ENCODE measurements around the gene EFNA5.
A peak's percentile ranks its signal among the peaks of the same experiment; 100 is the strongest.

The EFNA5 gene

DNA sequence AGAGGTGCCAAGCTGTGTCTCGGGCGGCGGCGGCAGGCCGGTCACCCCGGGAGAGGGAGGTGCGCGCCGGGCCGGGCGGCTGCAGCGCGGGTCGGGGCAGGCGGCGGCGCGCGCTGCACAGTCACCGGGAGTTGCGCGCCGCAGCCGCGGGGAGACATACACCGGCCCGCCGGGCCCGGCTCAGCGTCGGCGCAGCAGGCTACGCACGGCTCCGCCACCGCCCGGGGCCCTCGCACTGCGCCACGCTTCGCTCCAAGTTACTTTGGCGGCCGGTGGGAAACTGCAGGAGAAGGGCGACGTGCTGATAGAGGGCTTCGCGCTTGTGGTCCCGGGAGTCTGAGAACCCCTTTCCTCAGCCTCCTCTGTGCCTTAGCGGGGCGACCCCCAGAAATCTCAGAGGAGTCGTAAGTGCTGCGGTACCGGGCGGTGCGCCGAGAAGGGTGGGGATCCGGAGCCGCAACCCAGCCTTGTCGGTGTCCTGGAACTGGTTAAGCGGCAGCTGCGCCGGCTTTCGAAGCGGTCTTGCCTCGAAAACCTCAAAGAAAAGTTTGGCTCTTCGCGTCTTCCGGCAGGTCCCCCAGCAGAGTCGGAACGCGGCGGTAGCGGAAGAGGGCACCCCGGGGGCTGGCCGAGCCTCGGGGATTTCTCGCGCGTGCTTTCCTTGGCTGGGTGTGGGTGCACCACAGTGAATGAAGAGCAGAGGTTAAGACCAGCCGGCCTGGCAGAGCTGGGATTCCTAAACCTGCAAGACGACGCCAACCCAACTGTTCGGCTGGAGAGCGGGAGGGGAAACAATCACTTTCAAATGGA is at the start of gene EFNA5:
Gene EFNA5 (minus strand): TSS at position 6 of the 810 bp plus-strand sequence.
- DNase-seq: no peak

DNA sequence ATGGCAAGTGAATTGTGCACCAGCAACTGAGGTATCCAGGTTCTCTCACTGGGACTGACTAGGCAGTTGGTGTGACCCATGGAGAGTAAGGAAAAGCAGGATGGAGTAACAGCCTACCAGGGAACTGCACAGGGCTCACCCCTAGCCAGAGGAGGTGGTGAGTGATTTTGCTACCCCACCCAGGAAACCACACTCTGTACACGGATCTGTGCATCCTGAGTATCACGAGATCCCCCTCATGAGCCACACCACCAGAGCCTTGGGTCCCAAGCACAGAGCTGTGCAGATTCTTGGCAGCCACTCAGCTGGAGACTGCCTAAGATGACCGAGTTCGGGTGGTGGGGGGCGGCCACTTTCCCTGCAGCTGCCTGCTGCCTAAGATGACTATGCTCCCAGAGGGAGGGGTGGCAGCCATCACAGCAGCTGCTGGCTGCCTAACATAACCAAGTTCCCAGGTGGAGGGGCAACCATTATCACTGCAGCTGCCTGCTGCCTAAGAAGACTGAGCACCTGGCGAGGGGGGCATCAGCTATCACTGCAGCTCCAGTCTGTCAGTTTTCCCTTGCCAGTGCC is 48.4 kb upstream of the EFNA5 start:
- no peak for DNase-seq

DNA sequence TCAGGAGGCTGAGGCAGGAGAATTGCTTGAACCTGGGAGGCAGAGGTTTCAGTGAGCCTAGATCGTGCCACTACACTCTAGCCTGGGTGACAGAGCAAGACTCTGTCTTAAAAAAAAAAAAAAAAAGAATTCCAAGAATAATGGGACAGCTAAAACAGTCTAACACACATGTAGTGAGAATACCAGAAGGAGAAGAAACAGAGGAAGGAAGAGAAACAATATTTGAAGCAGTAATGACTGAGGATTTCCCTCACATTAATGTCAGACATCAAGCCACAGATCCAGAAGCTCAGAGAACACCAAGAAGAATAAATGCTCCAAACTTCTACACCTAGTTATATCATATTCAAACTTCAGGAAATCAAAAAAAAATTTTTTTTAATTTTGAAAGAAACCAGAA is 47.1 kb upstream of the EFNA5 start:
- no peak for DNase-seq

DNA sequence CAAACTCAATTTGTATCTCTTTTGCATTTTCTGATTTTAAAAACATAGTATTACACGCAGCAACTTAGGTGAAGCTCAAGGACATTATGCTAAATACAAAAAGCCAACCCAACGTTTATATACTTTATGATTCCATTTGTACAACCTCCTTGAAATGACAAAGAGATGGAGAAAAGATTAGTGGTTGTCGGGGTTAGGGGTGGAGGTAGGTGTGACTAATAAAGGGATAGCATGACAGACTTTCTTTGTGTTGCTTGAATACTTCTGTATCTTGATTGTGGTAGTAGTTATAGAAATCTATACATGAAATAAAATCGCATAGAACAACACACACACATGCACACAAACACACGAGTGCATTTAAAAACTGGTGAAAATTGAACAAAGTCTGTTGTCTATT is 42.5 kb upstream of the EFNA5 start:
- DNase-seq: no peak

- no peak for DNase-seq
Observed at GRCh38 chr5:107712359-107712870, 41.7 kb upstream of the EFNA5 start.

GRCh38 chr5:107705402-107706014 is 34.8 kb upstream of the EFNA5 start:
- no peak for DNase-seq

GRCh38 chr5:107704681-107705401 is 34.1 kb upstream of the EFNA5 start:
- no peak for DNase-seq

GRCh38 chr5:107700481-107700880 is 29.7 kb upstream of the EFNA5 start:
- no peak for DNase-seq

DNA sequence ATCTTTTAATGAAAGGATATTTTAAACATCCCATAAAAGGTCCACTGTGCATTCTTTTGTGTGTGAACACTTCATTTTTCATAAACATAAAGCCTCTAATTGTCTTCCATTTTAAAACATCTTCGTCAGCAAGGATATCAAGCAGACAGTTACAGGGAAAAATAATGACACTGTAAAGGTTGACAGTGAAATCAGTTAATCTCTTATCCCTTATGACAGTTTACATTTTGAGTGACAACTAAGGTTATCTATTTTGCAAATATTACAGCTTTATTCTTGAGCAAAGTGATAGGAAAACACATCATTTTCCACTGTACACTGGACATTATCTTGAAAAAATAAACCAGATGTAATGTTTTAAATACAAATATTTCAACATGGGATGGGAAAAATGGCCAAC is 28.7 kb upstream of the EFNA5 start:
- DNase-seq: no peak

DNA sequence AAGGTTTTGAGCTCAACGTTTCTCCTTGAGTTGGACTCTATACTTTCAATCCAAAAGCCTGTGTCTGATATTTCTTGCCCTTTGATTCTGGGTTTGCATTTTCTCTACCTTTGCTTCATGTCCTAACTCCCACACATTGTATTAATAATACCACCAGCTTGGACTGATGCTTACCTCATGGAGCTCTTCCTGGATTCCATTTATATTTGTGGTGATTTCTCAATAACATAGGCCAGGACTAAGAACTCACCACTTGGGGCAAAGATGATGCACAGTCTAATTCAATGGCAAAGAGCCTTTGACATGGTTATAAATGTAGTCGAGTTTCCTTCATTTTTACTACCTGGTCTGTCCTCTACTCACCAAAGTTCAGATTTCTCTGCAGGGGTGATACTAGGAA is 27.5 kb upstream of the EFNA5 start:
- no peak for DNase-seq

- DNase-seq: no peak
Observed at GRCh38 chr5:107696498-107696897, 25.8 kb upstream of the EFNA5 start.

DNA sequence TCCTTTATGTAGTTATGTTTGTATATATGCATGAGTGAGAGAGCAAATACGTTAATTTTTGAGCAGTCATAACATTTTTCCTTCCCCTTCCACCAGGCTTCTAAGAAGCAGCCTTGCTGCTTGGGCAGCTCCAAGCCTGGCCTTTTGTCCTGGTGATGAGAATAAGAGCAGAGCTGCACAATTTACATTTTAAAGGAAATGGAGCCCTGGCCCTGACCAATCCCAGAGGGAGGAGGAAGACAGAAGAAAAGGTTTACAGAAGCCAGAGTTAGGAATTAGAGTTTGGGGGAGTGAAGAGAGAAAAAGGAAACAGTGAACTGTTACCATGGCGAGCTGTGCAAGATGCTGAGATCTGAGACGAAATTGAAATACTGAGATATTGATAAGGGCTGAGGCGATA is 25.3 kb upstream of the EFNA5 start:
- no peak for DNase-seq

- DNase-seq: no peak
Observed at GRCh38 chr5:107687937-107688336, 17.2 kb upstream of the EFNA5 start.

DNA sequence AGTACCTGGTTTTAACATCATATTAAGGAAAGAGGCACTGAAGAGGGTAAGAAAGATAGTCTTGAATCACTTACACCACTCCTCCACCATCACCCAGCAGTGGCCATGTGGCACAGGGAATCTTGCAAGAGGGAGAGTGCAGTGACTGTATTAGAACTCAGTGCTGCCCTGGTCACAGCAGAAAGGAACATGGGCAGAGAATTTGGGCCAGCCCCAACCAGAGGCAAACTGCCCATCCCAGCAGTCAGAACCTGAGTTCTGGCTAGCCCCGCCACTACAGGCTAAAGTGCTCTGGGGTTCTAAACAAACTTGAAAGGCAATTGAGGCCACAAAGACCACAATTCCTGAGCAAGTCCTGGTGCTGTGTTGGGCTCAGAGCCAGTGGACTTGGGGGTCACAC is 16.7 kb upstream of the EFNA5 start:
- DNase-seq: no peak

DNA sequence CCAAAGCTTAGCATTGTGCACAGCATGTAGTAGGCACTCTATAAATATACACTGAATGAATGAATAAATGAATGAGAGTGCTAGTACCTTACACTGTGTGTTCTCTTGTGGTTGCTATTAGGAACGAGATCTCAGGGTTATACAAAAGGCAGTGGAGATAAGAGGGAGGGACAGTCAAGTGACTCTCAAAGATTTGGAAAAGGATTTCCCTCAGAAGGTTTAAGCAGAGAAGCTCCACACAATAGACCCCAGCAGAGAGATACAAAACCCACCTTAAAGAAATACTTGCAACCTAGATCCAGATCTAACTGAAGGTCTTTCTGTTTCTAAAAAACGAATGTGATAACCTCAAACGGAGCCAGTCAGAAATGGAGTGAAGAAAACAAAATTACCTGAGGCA is 11.8 kb upstream of the EFNA5 start:
- no peak for DNase-seq

DNA sequence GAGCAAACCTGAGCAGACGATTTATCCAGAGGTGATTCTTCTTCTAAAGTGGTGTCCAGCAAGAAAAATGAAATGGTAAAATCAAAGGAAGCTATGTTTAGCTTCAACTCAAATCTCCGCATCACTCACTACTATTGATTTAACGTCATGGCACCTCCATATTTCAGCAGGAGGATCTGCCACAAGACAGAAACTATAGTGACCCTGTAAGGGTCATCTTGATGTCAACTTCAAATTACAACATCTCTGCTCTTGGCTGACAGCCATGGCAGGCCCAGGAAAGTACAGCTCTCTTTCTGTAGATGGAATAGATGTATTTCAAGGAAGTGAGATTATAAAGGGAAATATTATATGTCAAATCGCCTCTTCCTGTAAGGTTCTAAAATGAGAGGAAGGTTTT is 10.1 kb upstream of the EFNA5 start:
- no peak for DNase-seq

- no peak for DNase-seq
Observed at GRCh38 chr5:107680099-107680498, 9.4 kb upstream of the EFNA5 start.

DNA sequence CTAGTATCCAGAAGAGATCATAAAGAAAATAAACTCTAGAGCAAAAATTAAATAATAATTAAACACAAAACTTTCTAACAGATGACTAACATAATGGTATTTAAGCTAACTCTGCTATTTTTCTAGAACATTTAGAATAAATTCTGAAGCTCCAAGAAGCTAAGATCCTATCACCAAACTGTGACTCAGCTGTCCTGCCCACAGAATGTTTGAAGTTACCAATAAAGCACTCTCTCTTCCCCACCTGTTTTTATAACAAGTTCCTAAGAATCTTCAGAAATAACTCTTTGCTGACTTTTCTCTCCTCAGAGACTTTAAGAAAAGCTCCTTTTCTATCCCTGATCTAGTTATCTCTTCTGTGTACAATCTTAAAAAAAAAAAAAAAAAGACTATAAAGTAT is 6.0 kb upstream of the EFNA5 start:
- no peak for DNase-seq

DNA sequence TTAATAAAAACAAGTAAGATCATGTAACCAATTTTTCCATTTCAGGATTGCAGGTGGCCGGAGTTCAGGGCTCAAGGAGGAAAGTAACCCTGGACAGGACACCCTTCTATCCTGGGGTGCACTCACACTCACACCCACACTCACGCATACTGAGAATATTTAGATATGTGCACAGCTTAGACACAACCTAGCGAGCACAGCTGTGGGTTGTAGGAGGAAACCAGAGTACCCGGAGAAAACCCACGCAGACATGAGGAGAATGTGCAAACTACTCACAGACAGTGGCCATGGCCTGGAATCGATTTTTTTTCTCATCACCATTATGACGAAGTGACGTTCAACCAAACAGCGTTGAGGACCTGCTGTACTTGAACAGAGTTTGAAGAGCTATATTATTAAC is 4.5 kb upstream of the EFNA5 start:
- no peak for DNase-seq

DNA sequence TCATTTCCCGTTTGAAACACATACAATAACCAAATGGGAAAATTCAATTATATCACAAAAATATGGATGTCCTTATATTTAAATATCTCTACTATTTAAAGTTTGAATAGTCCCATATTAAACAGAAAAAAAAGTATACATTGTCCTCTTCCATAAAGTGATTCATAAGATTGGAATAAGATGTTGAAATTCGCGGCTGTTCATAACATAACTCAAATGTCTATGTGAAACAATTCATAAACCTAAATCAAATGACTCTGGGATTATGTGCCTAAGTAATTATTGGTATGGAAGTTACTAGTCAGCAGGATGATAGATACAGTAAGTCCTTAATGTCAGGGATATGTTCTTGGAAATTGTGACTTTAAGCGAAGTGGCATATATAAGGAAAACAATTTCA is 3.9 kb upstream of the EFNA5 start:
- no peak for DNase-seq

DNA sequence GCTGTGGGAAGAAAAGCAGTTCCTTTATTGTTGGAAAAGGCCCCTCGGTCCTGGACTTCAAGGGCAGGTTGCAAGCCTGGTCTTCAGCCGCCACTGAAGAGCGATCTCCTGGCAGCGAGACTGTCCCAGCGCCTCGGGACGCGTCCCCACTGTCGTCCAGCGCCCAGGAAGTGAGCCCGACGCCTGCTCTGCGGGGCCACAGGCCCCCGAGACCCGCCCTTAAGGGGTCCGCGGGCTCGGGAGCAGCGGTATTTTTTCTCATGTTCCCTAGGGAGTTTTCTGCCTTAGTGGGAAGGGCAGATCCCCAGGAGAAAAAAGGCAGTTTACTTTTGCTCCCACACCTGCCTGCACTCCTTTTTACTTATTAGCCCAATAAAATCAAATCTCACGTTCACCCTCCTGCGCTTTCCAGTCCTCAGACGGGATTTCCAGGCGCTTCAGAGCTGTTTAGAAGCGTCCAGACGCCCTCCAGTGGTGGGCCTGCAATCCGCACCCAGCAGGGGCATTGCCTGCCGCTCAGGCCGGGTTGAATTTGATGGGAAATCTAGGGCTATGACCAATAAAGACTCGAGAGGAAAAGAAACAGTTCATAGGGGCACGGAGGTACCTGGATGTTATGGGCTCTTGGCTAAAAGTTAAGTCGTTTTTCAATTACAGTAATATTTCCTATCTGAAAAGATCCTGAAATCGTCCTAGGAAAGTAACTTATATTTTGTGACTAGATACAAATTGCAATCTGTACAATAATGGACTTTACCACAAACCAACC is 2.8 kb upstream of the EFNA5 start:
- peak; percentile 37 to 42 for DNase-seq

GRCh38 chr5:107673039-107673367 is 2.3 kb upstream of the EFNA5 start:
- no peak for DNase-seq
